Choroid plexus epithelial cell (primary cell): ENCODE results near the gene PGLYRP3.

Experiments used
- DNase-seq: peaks from one replicate; pipeline ENCODE4 v3.0.0-alpha.2; 2010; ENCODE audit warnings: low read depth
- H3K4me3 ChIP-seq: 2 replicates; pipeline ENCODE4 v1.5.1; 2011; ENCODE audit warnings: low read depth, mild to moderate bottlenecking, control low read depth, low read length, moderate library complexity
- CTCF ChIP-seq: conservative IDR thresholded peaks from 2 replicates; pipeline ENCODE4 v1.5.1; 2011; ENCODE audit warnings: low read depth, mild to moderate bottlenecking, control low read depth, inconsistent platforms, low read length, moderate library complexity

PGLYRP3 gene

GRCh38 chr1:153253076-153253475 is 59.7 kb downstream of the PGLYRP3 start:
- TF ChIP-seq CTCF = no peak
- no peak for DNase-seq
- no peak overlapping the region for H3K4me3 ChIP-seq

GRCh38 chr1:153251988-153252387 is 60.8 kb downstream of the PGLYRP3 start:
- no peak for DNase-seq
- TF ChIP-seq CTCF = no peak
- H3K4me3 ChIP-seq = no peak overlapping the region

GRCh38 chr1:153251562-153251961 is 61.2 kb downstream of the PGLYRP3 start:
- H3K4me3 ChIP-seq = no peak overlapping the region
- no peak for TF ChIP-seq CTCF
- no peak for DNase-seq

- no peak for DNase-seq
- H3K4me3 ChIP-seq = no peak overlapping the region
- no peak for TF ChIP-seq CTCF
Observed at GRCh38 chr1:153251087-153251486, 61.7 kb downstream of the PGLYRP3 start.

GRCh38 chr1:153250166-153250565 is 62.6 kb downstream of the PGLYRP3 start:
- TF ChIP-seq CTCF = no peak
- no peak overlapping the region for H3K4me3 ChIP-seq
- DNase-seq = no peak

- no peak overlapping the region for H3K4me3 ChIP-seq
- no peak for DNase-seq
- no peak for TF ChIP-seq CTCF
Observed at GRCh38 chr1:153248176-153248879, 64.4 kb downstream of the PGLYRP3 start.
